ENCODE data around the gene SMYD2.

SMYD2 gene

GRCh38 chr1:214362188-214362882 is 81.4 kb downstream of the SMYD2 start:
- H3K27ac ChIP-seq, result no peak overlapping the region
- DNase-seq (ENCODE audit: low spot score), result no peak
- CTCF ChIA-PET, result interaction anchor here (0.6 kb wide), 1 partner anchor 148 kb away, joined by 4 read pairs; no protein-coding TSS in a partner anchor
- POLR2A ChIA-PET (ENCODE audit: low non-redundant PET), result no interaction called here
- no peak for TF ChIP-seq CTCF (conservative IDR thresholded peaks at IDR 0.05; ENCODE audit: low read depth)

- DNase-seq (ENCODE audit: low spot score), result no peak
- no peak overlapping the region for H3K27ac ChIP-seq
Observed at GRCh38 chr1:214363386-214363785, 82.4 kb downstream of the SMYD2 start.

GRCh38 chr1:214364386-214364785 is 83.4 kb downstream of the SMYD2 start:
- TF ChIP-seq CTCF (conservative IDR thresholded peaks at IDR 0.05; ENCODE audit: low read depth), result no peak
- ChIA-PET POLR2A (ENCODE audit: low non-redundant PET) (no interaction called here), CTCF (interaction anchor here (0.7 kb wide), 1 partner anchor 1858 kb away, joined by 4 read pairs; no protein-coding TSS in a partner anchor)
- H3K27ac ChIP-seq, result no peak overlapping the region
- DNase-seq (ENCODE audit: low spot score), result no peak

More at GRCh38 chr1:214363386-214363785, 82.4 kb downstream of the SMYD2 start:
- ChIA-PET CTCF (no interaction called here), POLR2A (ENCODE audit: low non-redundant PET) (no interaction called here)
- TF ChIP-seq CTCF (conservative IDR thresholded peaks at IDR 0.05; ENCODE audit: low read depth), result no peak

GRCh38 chr1:214364786-214365295 is 83.9 kb downstream of the SMYD2 start:
- no peak for DNase-seq (ENCODE audit: low spot score)
- CTCF ChIA-PET, result interaction anchor here (0.7 kb wide), 1 partner anchor 1858 kb away, joined by 4 read pairs; no protein-coding TSS in a partner anchor
- H3K27ac ChIP-seq, result no peak overlapping the region
- TF ChIP-seq CTCF (conservative IDR thresholded peaks at IDR 0.05; ENCODE audit: low read depth), result no peak
- POLR2A ChIA-PET (ENCODE audit: low non-redundant PET), result no interaction called here

- H3K27ac ChIP-seq, result no peak overlapping the region
- CTCF ChIA-PET, result no interaction called here
- TF ChIP-seq CTCF (conservative IDR thresholded peaks at IDR 0.05; ENCODE audit: low read depth), result no peak
- no peak for DNase-seq (ENCODE audit: low spot score)
- POLR2A ChIA-PET (ENCODE audit: low non-redundant PET), result no interaction called here
Observed at GRCh38 chr1:214367841-214368240, 86.9 kb downstream of the SMYD2 start.

- TF ChIP-seq CTCF (conservative IDR thresholded peaks at IDR 0.05; ENCODE audit: low read depth), result no peak
- H3K27ac ChIP-seq, result no peak overlapping the region
- no peak for DNase-seq (ENCODE audit: low spot score)
- ChIA-PET CTCF (interaction anchor here (0.5 to 0.8 kb wide), 3 partner anchors 143 to 1105 kb away, joined by 3 read pairs; no protein-coding TSS in a partner anchor), POLR2A (ENCODE audit: low non-redundant PET) (no interaction called here)
Observed at GRCh38 chr1:214369364-214369763, 88.4 kb downstream of the SMYD2 start.

Data from RWPE1 (cell line).